Adrenal gland (tissue), 5 donors: Measurements from ENCODE around the gene SYAP1.

ENCODE experiments used
- CTCF ChIP-seq, 6 experiments: fragments of 450-650 bp in 4 of 6; fragments of 200-600 bp in 2 of 6; sonication (generic) in 1 of 6; IDR thresholded peaks; 1 replicate in 5 of 6; 2 replicates in 1 of 6; pipeline versions ENCODE4 v1.5.1 to v1.8.0; 2016 to 2021; ENCODE audit warnings: antibody characterized with exemption in 6 of 6, mild to moderate bottlenecking in 2 of 6, moderate library complexity in 1 of 6
- POLR2A ChIP-seq, 2 donors: fragments of 450-650 bp; IDR thresholded peaks; one replicate each; pipeline ENCODE4 v1.6.1; 2017; ENCODE audit warnings: antibody characterized with exemption in 2 of 2, mild to moderate bottlenecking in 2 of 2, moderate library complexity in 1 of 2
- donor health status: DM: no; HTN: no; CAD: no.

GRCh38 chrX:16737024-16737423 lies 17.6 kb downstream of the SYAP1 start:
- TF ChIP-seq CTCF (IDR thresholded peaks at IDR 0.05) (no peak), POLR2A (IDR thresholded peaks at IDR 0.05) (no peak)
